ENCODE measurements around the gene SGTA.

The SGTA gene

DNA sequence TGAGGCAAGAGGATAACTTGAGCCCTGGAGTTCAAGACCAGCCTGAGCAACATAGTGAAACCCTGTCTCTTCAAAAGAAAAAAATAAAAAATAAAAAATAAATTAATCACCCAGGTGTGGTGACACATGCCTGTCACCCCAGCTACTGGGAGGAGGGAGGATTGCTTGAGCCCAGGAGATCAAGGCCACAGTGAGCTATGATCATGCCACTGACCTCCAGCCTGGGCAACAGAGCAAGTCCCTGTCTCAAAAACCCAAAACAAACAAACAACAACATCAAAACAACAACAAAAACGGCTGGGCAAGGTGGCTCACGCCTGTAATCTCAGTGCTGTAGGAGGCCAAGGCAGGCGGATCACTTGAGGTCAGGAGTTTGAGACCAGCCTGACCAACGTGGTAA lies 39.0 kb downstream of the SGTA start:
- TF ChIP-seq, protein P1, sequence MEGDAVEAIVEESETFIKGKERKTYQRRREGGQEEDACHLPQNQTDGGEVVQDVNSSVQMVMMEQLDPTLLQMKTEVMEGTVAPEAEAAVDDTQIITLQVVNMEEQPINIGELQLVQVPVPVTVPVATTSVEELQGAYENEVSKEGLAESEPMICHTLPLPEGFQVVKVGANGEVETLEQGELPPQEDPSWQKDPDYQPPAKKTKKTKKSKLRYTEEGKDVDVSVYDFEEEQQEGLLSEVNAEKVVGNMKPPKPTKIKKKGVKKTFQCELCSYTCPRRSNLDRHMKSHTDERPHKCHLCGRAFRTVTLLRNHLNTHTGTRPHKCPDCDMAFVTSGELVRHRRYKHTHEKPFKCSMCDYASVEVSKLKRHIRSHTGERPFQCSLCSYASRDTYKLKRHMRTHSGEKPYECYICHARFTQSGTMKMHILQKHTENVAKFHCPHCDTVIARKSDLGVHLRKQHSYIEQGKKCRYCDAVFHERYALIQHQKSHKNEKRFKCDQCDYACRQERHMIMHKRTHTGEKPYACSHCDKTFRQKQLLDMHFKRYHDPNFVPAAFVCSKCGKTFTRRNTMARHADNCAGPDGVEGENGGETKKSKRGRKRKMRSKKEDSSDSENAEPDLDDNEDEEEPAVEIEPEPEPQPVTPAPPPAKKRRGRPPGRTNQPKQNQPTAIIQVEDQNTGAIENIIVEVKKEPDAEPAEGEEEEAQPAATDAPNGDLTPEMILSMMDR (IDR thresholded peaks at IDR 0.05): no peak
- Histone ChIP-seq H3K4me3 (no peak overlapping the region), H3K27ac (no peak overlapping the region)
- DNase-seq (ENCODE audit: low spot score): no peak

DNA sequence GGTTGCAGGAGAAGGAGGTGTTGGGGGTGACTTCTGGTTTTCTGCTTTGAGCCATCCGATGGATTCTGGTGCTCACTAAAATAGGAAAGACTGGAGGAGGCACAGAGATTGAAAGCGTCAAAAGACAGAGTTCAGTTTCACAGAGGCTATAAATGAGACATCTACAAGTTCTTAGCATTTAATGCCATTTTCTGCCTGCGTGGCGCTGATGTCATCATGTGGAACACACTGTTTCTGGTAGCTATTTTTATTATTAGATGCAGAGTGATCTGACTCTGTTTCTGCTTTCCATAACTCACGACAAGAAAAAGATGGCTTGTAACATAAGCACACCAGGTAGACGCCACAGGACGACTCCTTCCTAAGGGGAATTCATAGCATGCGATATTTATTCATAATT lies 40.0 kb downstream of the SGTA start:
- no peak overlapping the region for H3K27ac ChIP-seq
- no peak overlapping the region for H3K4me3 ChIP-seq
- TF ChIP-seq, protein P1 (IDR thresholded peaks at IDR 0.05): no peak
- no peak for DNase-seq (ENCODE audit: low spot score)

DNA sequence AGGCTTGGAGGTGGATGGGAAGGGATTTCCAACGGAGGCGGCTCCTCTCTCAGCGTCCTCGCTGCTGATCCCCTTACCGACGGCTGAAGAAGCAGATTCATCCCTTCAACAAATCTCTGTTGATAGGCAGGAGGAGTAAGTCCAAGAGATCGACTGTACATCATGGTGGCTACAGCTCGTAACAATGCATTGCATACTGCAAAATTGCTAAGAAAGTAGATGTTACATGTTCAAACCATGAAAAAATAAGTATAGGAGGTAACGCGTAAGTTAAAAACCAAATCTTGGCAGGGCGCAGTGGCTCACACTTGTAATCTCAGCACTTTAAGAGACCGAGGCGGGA lies 42.8 kb downstream of the SGTA start:
- TF ChIP-seq, protein P1 (IDR thresholded peaks at IDR 0.05): no peak
- H3K27ac ChIP-seq: no peak overlapping the region
- DNase-seq (ENCODE audit: low spot score): no peak
- peak overlapping the region; percentile 77 for H3K4me3 ChIP-seq

DNA sequence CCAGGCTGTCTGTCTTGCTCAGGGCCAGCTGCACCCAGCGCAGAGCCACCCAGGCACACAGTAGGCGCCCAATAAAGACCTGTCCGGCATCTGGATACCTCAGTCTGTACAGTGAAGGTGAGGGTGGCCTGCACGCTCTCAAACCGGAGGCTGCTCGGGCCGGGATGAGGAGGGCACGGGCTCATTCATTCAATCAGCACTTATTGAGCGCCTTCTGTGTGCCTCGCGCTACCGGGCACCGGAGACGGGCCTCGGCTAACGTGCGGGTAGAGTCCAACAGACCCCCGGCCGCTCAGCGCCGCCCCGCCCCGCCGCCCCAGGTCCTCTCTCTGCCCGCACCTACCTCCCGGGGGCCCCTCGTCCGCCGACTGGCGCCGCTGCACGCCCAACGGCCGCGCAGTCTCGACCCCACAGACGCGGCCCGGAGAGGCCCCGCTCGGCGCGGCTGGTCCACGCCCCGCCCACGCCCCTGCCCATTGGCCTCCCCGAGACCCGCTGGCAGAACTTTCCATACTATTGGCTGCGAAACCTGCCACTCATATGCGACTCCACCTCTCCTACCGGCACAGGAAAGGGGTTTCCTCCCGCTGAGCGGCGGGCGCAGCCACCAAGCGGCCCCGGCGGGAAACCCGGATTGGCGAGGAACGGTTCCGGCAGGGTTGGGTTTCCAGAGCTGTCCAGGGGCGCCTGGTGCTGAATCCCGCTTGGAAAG lies 43.3 kb downstream of the SGTA start, which contains the start of gene SLC39A3:
SLC39A3 (minus strand) TSS at position 416 of the 712 bp plus-strand sequence. CDS start 2,760 bp downstream, outside the sequence.
- H3K4me3 ChIP-seq: peak within 1 kb of the TSS; percentile 77
- DNase-seq (ENCODE audit: low spot score): peak; percentile 98
- H3K27ac ChIP-seq: peak within 1 kb of the TSS; percentile 40 to 57
- TF ChIP-seq, protein P1 (IDR thresholded peaks at IDR 0.05): no peak

DNA sequence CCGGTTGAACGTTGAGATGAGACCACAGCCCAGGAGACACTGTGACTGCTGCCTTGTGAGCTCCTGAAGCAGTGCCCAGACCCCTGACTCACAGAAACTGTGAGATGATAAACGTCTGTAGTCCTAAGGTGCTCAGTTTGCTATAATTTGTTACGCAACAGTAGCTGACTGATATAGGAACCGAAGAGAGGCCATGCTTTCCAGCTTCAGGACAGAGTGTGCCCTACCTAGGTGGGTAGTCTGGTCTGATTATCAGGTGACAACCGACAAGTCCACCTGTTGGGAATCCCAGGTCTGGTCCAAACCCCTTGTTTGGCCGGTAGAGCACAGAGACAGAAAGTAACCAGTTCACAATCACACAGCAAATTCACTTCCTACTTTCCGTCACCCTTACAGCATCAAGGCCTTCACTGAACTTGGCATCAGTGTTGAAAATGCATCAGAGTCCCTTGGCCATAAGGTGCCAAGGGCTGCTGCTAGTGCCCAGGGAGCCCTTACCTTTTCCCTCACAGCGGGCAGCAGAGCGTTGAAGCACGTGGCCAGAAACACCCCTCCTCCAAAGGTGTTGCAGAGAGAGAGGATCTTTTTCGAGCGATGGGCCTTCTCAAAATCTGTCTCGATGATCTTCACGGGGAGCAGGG lies 46.4 kb downstream of the SGTA start:
- TF ChIP-seq, protein P1 (IDR thresholded peaks at IDR 0.05): no peak
- no peak for DNase-seq (ENCODE audit: low spot score)
- H3K27ac ChIP-seq: no peak overlapping the region
- no peak overlapping the region for H3K4me3 ChIP-seq

DNA sequence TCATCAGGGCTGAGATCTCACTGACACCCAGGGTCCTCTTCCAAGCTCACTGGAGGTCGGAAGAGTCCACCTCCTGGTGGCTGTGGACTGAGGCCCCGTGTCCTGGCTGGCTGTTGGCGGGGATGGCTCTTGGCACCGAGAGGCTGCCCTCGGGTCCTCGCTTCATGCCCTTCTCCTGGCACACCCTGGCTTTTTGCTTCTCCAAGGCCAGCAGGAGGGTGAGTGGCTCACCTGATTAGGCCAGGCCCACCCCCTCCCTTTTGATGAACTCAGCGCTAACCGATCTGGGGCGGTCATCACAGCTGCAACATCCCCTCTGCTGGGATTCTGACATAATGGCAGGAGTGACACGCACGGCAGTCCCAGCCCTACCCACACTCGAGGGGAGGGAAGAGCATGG lies 47.7 kb downstream of the SGTA start:
- H3K4me3 ChIP-seq: no peak overlapping the region
- TF ChIP-seq, protein P1 (IDR thresholded peaks at IDR 0.05): no peak

More for the DNA sequence above, 47.7 kb downstream of the SGTA start:
- H3K27ac ChIP-seq: no peak overlapping the region
- DNase-seq (ENCODE audit: low spot score): no peak

Data from coronary artery (tissue), 2 donors.